CD8-positive, alpha-beta memory T cell (primary cell): Measurements from ENCODE around the gene ZFHX3. TPM values are rescaled to one million over a fixed set of nuclear protein-coding genes. Genes with fewer than 3 reads are reported as not detected.
"Not testable (repeated sequence)": the region's sequence is repeated elsewhere in the genome, so short reads cannot be mapped to it uniquely, and the experiment has no call there.

ENCODE experiments used
- CTCF ChIA-PET: fragments of 350-600 bp; sonication (Branson Sonifier 250); formaldehyde crosslinking; loops from one replicate; lab custom pipeline; 2021; ENCODE audit warnings: antibody characterized with exemption; lab: Charles Lee
- POLR2A ChIA-PET: fragments of 350-600 bp; sonication (Branson Sonifier 250); formaldehyde crosslinking; loops from one replicate; lab custom pipeline; 2021; ENCODE audit warnings: antibody characterized with exemption; lab: Charles Lee
- DNase-seq, 5 donors: peaks; one replicate each; pipeline versions ENCODE4 v3.0.0 to v3.0.0-alpha.2; 2020 to 2022; ENCODE audit warnings: mixed read lengths in 1 of 5
- H3K27ac ChIP-seq: one replicate; pipeline ENCODE4 v1.7.0; 2013; ENCODE audit warnings: low read depth, mild to moderate bottlenecking, low read length, moderate library complexity
- H3K27me3 ChIP-seq: 2 replicates; pipeline ENCODE4 v1.7.0; 2013; ENCODE audit warnings: low read length, mild to moderate bottlenecking; ENCODE audit not compliant: insufficient read depth, poor library complexity, severe bottlenecking
- H3K36me3 ChIP-seq: 2 replicates; pipeline ENCODE4 v1.7.0; 2013; ENCODE audit warnings: mild to moderate bottlenecking, low read length, moderate library complexity; ENCODE audit not compliant: insufficient read depth
- H3K4me1 ChIP-seq: 2 replicates; pipeline ENCODE4 v1.7.0; 2013; ENCODE audit warnings: mild to moderate bottlenecking, low read length, moderate library complexity; ENCODE audit not compliant: insufficient read depth
- H3K4me3 ChIP-seq: 2 replicates; pipeline ENCODE4 v1.7.0; 2013; ENCODE audit warnings: mild to moderate bottlenecking, low read length
- H3K9me3 ChIP-seq: 2 replicates; pipeline ENCODE4 v1.7.0; 2013; ENCODE audit warnings: mild to moderate bottlenecking, low read length
- H3K27ac Mint-ChIP-seq, 8 donors: one replicate each; pipeline ENCODE4 v1.8.0; 2020 to 2021; ENCODE audit warnings: mixed read lengths in 8 of 8, mild to moderate bottlenecking in 6 of 8, inconsistent platforms in 3 of 8, moderate library complexity in 3 of 8
- H3K27me3 Mint-ChIP-seq, 2 donors: one replicate each; pipeline ENCODE4 v1.8.0; 2020 to 2021; ENCODE audit warnings: mixed read lengths in 2 of 2, mild to moderate bottlenecking in 1 of 2, moderate library complexity in 1 of 2
- H3K36me3 Mint-ChIP-seq, 3 donors: one replicate each; pipeline ENCODE4 v1.8.0; 2020 to 2021; ENCODE audit warnings: mixed read lengths in 3 of 3, inconsistent platforms in 1 of 3, mild to moderate bottlenecking in 1 of 3
- H3K4me1 Mint-ChIP-seq, 3 donors: one replicate each; pipeline ENCODE4 v1.8.0; 2020 to 2021; ENCODE audit warnings: mixed read lengths in 3 of 3, inconsistent platforms in 1 of 3, mild to moderate bottlenecking in 1 of 3
- H3K4me3 Mint-ChIP-seq, 7 donors: one replicate each; pipeline ENCODE4 v1.8.0; 2020 to 2021; ENCODE audit warnings: mixed read lengths in 7 of 7, mild to moderate bottlenecking in 6 of 7, moderate library complexity in 4 of 7, inconsistent platforms in 2 of 7
- H3K9me3 Mint-ChIP-seq, 5 donors: one replicate each; pipeline ENCODE4 v1.8.0; 2020 to 2022; ENCODE audit warnings: mixed read lengths in 5 of 5, mild to moderate bottlenecking in 3 of 5, moderate library complexity in 2 of 5, inconsistent platforms in 1 of 5
- polyA plus RNA-seq: library from polyadenylated mRNA; unstranded; fragments of 300-500 nt; fragmentation: Illumina TruSeq; gene quantifications from one replicate; pipeline ENCODE4 v1.2.3, GENCODE V29; 2021
- total RNA-seq, 2 experiments: library from RNA; stranded (reverse); gene quantifications; one replicate each; pipeline ENCODE4 v1.2.3, GENCODE V29; 2021

The ZFHX3 gene
- total and polyA plus RNA-seq, 3 experiments from 2014 or later: 0.13 to 0.22 (median 0.20) TPM

DNA sequence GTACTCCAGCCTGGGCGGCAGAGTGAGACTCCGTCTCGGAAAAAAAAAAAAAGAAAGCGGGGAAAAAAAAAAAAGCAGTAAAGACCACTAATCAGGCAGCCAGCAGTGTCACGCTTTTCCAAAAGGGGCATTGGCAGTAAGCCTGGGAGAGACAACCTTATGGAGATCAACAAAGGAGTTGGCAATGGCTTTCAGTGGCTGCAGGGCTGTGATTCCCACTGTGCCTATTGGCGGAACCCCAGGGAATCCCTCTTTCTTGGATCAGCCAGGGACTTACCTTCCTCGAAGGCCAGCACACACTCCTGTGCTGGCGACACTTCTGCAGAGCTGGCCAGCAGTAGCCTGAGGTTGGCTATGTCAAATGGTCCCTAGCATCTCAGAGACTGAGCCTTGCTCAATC lies 43.2 kb upstream of the ZFHX3 start:
- Mint-ChIP-seq H3K4me1 (no peaks in the 10 kb centered on the region), H3K27me3 (peaks cover 0 to 2% of the 10 kb centered on the region in 2 donors), H3K36me3 (no peaks in the 10 kb centered on the region), H3K27ac (no peak overlapping the region), H3K4me3 (no peak overlapping the region), H3K9me3 (peaks cover 0 to 3% (median 2%) of the 10 kb centered on the region in 5 donors)
- no peaks in the 10 kb centered on the region for H3K27me3 ChIP-seq
- no peaks in the 10 kb centered on the region for H3K9me3 ChIP-seq
- no peak overlapping the region for H3K4me3 ChIP-seq
- H3K27ac ChIP-seq: no peak overlapping the region
- ChIA-PET POLR2A (no interaction called here), CTCF (no interaction called here)
- no peaks in the 10 kb centered on the region for H3K36me3 ChIP-seq
- DNase-seq: no peak
- H3K4me1 ChIP-seq: no peaks in the 10 kb centered on the region

DNA sequence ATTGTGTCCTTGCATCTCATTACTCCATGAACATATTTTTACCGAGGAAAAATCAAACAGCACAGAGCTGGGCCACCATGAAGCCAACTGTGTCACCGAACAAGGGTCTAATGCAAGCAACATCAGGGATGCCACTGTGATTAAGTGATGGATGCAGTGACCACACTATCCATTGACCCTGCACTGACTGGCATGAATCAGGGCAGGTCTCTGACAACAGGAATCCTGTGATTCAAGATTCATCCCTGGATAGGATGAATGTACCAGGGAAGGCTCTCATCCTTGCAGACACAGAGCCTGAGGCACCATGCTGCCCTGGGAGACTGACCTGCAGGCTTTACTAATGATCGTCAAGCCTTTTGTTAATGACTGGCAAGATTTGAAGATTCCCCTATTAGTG lies 41.5 kb upstream of the ZFHX3 start:
- Mint-ChIP-seq H3K4me3 (no peak overlapping the region), H3K27ac (no peak overlapping the region), H3K9me3 (peaks cover 2 to 7% (median 6%) of the 10 kb centered on the region in 5 donors), H3K4me1 (no peaks in the 10 kb centered on the region), H3K27me3 (peaks cover 0 to 2% of the 10 kb centered on the region in 2 donors), H3K36me3 (no peaks in the 10 kb centered on the region)
- Histone ChIP-seq H3K36me3 (no peaks in the 10 kb centered on the region), H3K27me3 (no peaks in the 10 kb centered on the region), H3K9me3 (no peaks in the 10 kb centered on the region), H3K27ac (no peak overlapping the region), H3K4me1 (no peaks in the 10 kb centered on the region), H3K4me3 (no peak overlapping the region)
- CTCF ChIA-PET: no interaction called here
- POLR2A ChIA-PET: no interaction called here
- DNase-seq: no peak

DNA sequence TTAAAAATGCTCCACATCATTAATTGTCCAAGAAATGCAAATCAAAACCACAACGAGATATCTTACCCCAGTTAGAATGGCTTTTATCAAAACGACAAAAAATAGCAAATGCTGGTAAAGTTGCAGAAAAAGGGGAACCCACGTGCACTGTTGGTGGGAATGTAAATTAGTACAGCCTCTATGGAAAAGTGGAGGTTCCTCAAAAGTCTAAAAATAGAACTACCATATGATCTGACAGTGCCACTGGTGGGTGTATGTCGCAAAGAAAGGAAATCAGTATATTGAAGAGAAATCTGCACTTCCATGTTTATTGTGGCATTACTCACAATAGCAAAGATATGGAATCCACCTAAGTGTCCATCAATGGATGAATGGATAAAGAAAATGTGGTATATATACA lies 38.2 kb upstream of the ZFHX3 start:
- POLR2A ChIA-PET: no interaction called here
- no peak overlapping the region for H3K27ac ChIP-seq
- CTCF ChIA-PET: no interaction called here
- H3K36me3 ChIP-seq: no peaks in the 10 kb centered on the region
- H3K4me3 ChIP-seq: no peak overlapping the region
- Mint-ChIP-seq H3K36me3 (peaks cover 0 to 5% (median 0%) of the 10 kb centered on the region in 3 donors), H3K4me3 (no peak overlapping the region), H3K9me3 (peaks cover 4 to 11% (median 6%) of the 10 kb centered on the region in 5 donors), H3K4me1 (no peaks in the 10 kb centered on the region), H3K27me3 (peaks cover 0 to 2% of the 10 kb centered on the region in 2 donors), H3K27ac (no peak overlapping the region)
- no peaks in the 10 kb centered on the region for H3K9me3 ChIP-seq
- H3K27me3 ChIP-seq: no peaks in the 10 kb centered on the region
- no peak for DNase-seq
- H3K4me1 ChIP-seq: no peaks in the 10 kb centered on the region

DNA sequence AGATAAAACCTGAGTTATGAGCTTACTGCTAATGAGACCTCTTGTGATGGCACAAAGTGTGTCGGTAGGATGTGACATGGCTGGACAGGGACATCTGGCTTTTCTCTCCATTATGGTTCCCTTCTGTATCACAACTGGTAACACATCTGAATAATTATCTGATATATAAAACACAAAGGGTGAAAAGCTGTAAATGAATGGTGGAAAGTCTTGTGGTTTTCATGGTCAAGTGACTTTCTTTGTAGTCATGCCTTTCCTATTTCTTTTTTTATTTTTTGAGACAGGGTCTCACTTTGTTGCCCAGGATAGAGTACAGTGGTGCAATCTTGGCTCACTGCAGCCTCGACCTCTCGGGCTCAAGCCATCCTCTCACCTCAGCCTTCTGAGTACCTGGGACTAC lies 35.3 kb upstream of the ZFHX3 start:
- H3K4me1 Mint-ChIP-seq: no peaks in the 10 kb centered on the region
- H3K27ac Mint-ChIP-seq: no peak overlapping the region
- H3K4me3 Mint-ChIP-seq: no peak overlapping the region
- Histone ChIP-seq H3K9me3 (no peaks in the 10 kb centered on the region), H3K36me3 (no peaks in the 10 kb centered on the region), H3K27ac (no peak overlapping the region), H3K4me1 (no peaks in the 10 kb centered on the region), H3K27me3 (no peaks in the 10 kb centered on the region), H3K4me3 (no peak overlapping the region)
- no peak for DNase-seq
- POLR2A ChIA-PET: no interaction called here
- CTCF ChIA-PET: no interaction called here
- peaks cover 2 to 9% (median 6%) of the 10 kb centered on the region in 5 donors for H3K9me3 Mint-ChIP-seq
- H3K27me3 Mint-ChIP-seq: peaks cover 0 to 2% of the 10 kb centered on the region in 2 donors
- H3K36me3 Mint-ChIP-seq: peaks cover 0 to 5% (median 0%) of the 10 kb centered on the region in 3 donors

DNA sequence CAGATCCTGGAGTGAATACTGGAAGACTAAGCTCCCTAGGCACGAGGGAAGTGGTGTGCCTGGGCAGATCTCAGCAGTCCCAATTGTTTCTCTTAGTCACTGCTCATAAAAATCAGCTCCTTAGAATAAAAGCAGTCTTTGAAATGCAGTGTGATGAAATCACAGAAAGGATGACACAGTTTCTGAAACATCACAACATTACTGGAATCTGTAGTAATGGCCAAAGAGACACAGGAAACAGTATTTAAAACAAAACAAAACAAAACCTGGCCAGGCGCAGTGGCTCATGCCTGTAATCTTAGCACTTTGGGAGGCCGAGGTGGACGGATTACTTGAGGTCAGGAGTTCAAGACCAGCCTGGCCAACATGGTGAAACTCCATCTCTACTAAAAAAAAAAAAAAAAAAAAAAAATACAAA lies 34.7 kb upstream of the ZFHX3 start:
- H3K27ac ChIP-seq, H3K27me3 Mint-ChIP-seq, H3K4me3 ChIP-seq, H3K36me3 ChIP-seq, H3K36me3 Mint-ChIP-seq, POLR2A ChIA-PET, H3K27ac Mint-ChIP-seq, H3K9me3 Mint-ChIP-seq, H3K4me1 Mint-ChIP-seq, H3K9me3 ChIP-seq, DNase-seq, H3K4me3 Mint-ChIP-seq, CTCF ChIA-PET, H3K4me1 ChIP-seq, H3K27me3 ChIP-seq: not testable (repeated sequence)

DNA sequence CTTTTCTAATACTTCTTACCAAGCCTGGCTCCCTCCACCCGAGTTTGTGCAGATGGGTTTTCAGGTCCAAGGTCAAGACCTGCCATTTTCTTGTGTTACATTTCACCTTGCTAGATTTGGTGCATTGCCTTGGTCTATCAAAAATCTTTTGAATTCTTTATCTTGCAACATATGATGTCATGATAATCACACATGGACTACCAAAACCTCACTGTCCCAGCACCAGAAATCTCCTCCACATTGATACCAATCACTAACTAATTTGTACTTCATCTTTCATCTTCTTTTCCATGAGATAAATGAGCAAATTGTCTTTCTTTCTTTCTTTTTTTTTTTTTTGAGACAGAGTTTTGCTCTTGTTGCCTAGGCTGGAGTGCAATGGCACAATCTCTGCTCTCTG lies 33.0 kb upstream of the ZFHX3 start:
- Mint-ChIP-seq H3K9me3 (peaks cover 2 to 9% (median 6%) of the 10 kb centered on the region in 5 donors), H3K27me3 (no peaks in the 10 kb centered on the region), H3K27ac (no peak overlapping the region), H3K36me3 (peaks cover 0 to 5% (median 0%) of the 10 kb centered on the region in 3 donors), H3K4me1 (no peaks in the 10 kb centered on the region), H3K4me3 (no peak overlapping the region)
- no peaks in the 10 kb centered on the region for H3K9me3 ChIP-seq
- no peaks in the 10 kb centered on the region for H3K36me3 ChIP-seq
- H3K27ac ChIP-seq: no peak overlapping the region
- H3K4me3 ChIP-seq: no peak overlapping the region
- ChIA-PET CTCF (no interaction called here), POLR2A (no interaction called here)
- no peak for DNase-seq
- H3K4me1 ChIP-seq: no peaks in the 10 kb centered on the region
- no peaks in the 10 kb centered on the region for H3K27me3 ChIP-seq

DNA sequence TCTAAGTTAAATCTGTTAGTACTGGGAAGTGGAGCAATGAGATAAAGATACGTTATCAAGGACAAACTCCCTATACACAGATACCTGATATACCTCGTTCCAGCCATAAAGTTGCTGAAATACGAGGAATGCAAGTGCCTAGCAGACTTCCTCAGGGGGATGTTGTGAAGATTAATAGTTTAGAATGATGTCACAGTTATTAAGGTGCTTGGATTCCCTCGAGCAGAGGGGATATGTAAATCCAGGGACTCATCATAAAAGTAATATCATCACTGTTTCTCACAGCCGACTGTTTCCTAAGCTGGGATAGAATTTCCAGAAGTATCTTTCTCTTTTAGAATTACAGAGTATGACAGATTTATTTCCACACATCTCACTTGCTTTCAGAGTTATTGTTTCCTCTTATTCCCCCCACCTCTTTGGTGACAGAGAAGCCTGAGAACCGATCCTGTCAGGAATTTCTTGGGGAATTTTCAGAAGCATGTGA lies 28.4 kb upstream of the ZFHX3 start:
- Mint-ChIP-seq H3K4me3 (no peak overlapping the region), H3K27ac (no peak overlapping the region), H3K27me3 (peaks cover 6 to 7% of the 10 kb centered on the region in 2 donors), H3K9me3 (peaks cover 0 to 2% (median 0%) of the 10 kb centered on the region in 5 donors), H3K36me3 (no peaks in the 10 kb centered on the region), H3K4me1 (no peaks in the 10 kb centered on the region)
- DNase-seq: no peak
- no peaks in the 10 kb centered on the region for H3K9me3 ChIP-seq
- no peak overlapping the region for H3K27ac ChIP-seq
- no peak overlapping the region for H3K4me3 ChIP-seq
- CTCF ChIA-PET: no interaction called here
- H3K27me3 ChIP-seq: no peaks in the 10 kb centered on the region
- H3K4me1 ChIP-seq: no peaks in the 10 kb centered on the region
- H3K36me3 ChIP-seq: no peaks in the 10 kb centered on the region
- POLR2A ChIA-PET: no interaction called here

DNA sequence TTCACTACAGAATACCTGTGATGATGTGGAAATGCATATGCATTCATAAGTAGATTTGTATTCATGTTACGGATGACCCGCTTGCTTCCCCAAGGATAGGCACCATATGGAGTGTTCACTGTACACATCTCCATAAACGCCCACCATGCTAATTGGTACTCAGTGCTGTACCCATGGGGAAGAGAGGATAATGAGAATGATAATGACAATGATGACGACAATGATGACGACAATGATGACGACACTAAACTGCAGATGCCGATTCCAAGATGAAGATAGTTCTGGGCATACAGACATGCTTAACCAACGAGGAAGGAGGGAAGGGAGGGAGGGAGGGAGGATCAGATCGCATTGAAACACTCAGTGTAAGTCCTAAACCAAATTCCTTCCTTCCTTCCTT lies 26.5 kb upstream of the ZFHX3 start:
- POLR2A ChIA-PET: no interaction called here

More for the DNA sequence above, 26.5 kb upstream of the ZFHX3 start:
- Histone ChIP-seq H3K9me3 (no peaks in the 10 kb centered on the region), H3K4me3 (no peak overlapping the region), H3K27ac (no peak overlapping the region), H3K27me3 (no peaks in the 10 kb centered on the region), H3K4me1 (no peaks in the 10 kb centered on the region), H3K36me3 (no peaks in the 10 kb centered on the region)
- H3K4me3 Mint-ChIP-seq: no peak overlapping the region
- H3K4me1 Mint-ChIP-seq: peaks cover 0 to 4% (median 0%) of the 10 kb centered on the region in 3 donors
- H3K9me3 Mint-ChIP-seq: peaks cover 0 to 2% (median 2%) of the 10 kb centered on the region in 5 donors
- H3K36me3 Mint-ChIP-seq: no peaks in the 10 kb centered on the region
- H3K27me3 Mint-ChIP-seq: peaks cover 12 to 18% of the 10 kb centered on the region in 2 donors
- no peak for DNase-seq
- CTCF ChIA-PET: no interaction called here
- H3K27ac Mint-ChIP-seq: no peak overlapping the region
